Right cardiac atrium (tissue), 5 donors: ENCODE measurements around the gene WAC. TPM values are rescaled to one million over a fixed set of nuclear protein-coding genes. Genes with fewer than 3 reads are reported as not detected.
"Not testable (repeated sequence)": the region's sequence is repeated elsewhere in the genome, so short reads cannot be mapped to it uniquely, and the experiment has no call there.

Source experiments
- ATAC-seq, 2 donors: fragments of 200-7000 bp; cut with Tn5 transposase; one replicate each; pipeline versions ENCODE4 v1.8.0 to v1.9.1; 2020; ENCODE audit warnings: moderate library complexity in 2 of 2, mild to moderate bottlenecking in 1 of 2
- DNase-seq, 3 donors: peaks; one replicate each; pipeline ENCODE4 v3.0.0-alpha.2; 2020
- H3K27ac ChIP-seq: one replicate; pipeline ENCODE4 v1.5.1; 2013; ENCODE audit warnings: mild to moderate bottlenecking, low read length, control low read depth, moderate library complexity
- H3K27me3 ChIP-seq: one replicate; pipeline ENCODE4 v1.6.1; 2013; ENCODE audit not compliant: control insufficient read depth, insufficient read depth
- H3K4me1 ChIP-seq: one replicate; pipeline ENCODE4 v1.6.1; 2013; ENCODE audit warnings: low read length; ENCODE audit not compliant: control insufficient read depth, insufficient read depth
- H3K4me3 ChIP-seq: one replicate; pipeline ENCODE4 v1.5.1; 2013; ENCODE audit warnings: low read length, control low read depth
- H3K9me3 ChIP-seq: one replicate; pipeline ENCODE4 v1.6.1; 2013; ENCODE audit warnings: low read length; ENCODE audit not compliant: control insufficient read depth
- WGBS: extraction: QIAGEN DNeasy Blood & Tissue Kit; methylation state at CpG from one replicate; pipeline ENCODE4 v1.1.7; 2013; 5-methylcytosine and 5-hydroxymethylcytosine counted together
- intact Hi-C, 4 donors: fragments of 100-400 bp; cut with DNase I; formaldehyde crosslinking; loops; one replicate each; pipeline versions ENCODE4 v1.11.0 to v1.14.0; 2022 to 2023
- polyA plus RNA-seq: library from polyadenylated mRNA; stranded (reverse); fragments of 200-250 nt; gene quantifications from one replicate; pipeline ENCODE4 v1.2.3, GENCODE V29; 2013
- total RNA-seq, 4 donors: library from RNA; stranded (reverse); fragmentation: NEBNext Ultra II Directional; extraction: Animal tissue kit (Norgen Biotek cat#: 25700); gene quantifications; one replicate each; pipeline ENCODE4 v1.2.1, GENCODE V29; 2021
- donor health status: healthy with polysubstance abuse.
- donor health status: DM: no; HTN: yes; CAD: no.
- donor health status: DM: no; HTN: no; CAD: no.
- donor health status: DM: no; HTN: yes; CAD: no; lungs with severe emphysema.
- donor health status: DM: yes; HTN: yes; CAD: no.

WAC gene
- total and polyA plus RNA-seq, 5 donors = 30.5 to 110 (median 104) TPM

- intact Hi-C loops, H3K9me3 ChIP-seq, H3K27me3 ChIP-seq, H3K27ac ChIP-seq, DNase-seq, H3K4me3 ChIP-seq, H3K4me1 ChIP-seq, ATAC-seq: not testable (repeated sequence)
- WGBS = 42% methylated on average over 5 of the region's 5 CpGs
Measured at GRCh38 chr10:28500203-28500602, 32.7 kb upstream of the WAC start.

DNA sequence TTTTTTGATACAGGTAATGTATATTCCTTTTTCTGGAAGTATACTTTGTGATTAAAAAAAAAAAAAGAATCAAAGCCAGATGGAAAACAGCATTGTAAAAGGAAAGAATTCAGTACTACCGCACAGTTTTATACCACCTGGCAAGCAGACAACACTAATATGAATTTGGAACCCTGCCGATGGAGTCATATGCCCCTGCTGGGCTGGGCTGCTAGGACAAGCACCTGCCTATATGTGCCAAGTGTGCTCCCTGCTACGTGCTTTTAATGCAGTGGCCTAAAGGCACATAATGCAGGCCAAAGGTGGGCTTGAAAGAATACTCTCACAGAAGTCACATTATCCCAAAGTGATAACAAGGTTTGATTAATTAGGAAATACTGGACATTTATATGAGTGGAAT lies 29.8 kb upstream of the WAC start:
- ATAC-seq (peak in 1 of 2 donors; percentile 51), DNase-seq (no peak)
- 53% methylated on average over 3 of the region's 3 CpGs for WGBS
- no peak overlapping the region for H3K27ac ChIP-seq
- H3K4me1 ChIP-seq = no peaks in the 10 kb centered on the region
- intact Hi-C loops = no loop called here
- no peak overlapping the region for H3K4me3 ChIP-seq
- no peaks in the 10 kb centered on the region for H3K27me3 ChIP-seq
- H3K9me3 ChIP-seq = no peaks in the 10 kb centered on the region

DNA sequence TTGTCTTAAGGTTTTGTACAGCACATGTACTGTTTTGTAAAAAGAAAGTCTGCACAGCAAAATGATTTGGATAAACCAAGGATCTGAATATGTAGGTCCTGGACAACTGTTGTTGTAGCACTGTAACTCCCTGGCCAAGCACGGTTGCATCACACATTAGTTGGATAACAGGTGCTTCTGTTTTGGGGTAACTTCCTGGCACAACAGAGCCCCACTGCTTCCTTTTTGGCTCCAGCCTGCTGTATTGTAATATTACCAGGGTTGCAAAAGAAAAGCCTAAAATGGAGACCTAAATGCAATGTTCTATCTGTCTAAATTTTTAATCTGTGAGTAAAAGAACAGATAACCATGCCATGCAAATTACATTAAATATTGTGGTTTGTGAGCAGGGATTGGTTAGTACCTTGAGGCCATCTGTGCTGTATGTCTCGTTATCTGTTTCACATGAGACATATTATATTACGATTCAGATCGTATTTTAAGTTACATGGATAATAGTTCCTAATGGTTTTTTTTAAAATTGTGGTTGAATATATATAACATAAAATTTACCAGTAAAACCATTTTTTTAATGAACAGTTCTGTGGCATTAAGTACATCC lies 27.5 kb upstream of the WAC start:
- Histone ChIP-seq H3K9me3 (no peaks in the 10 kb centered on the region), H3K4me3 (no peak overlapping the region), H3K27ac (no peak overlapping the region), H3K27me3 (no peaks in the 10 kb centered on the region), H3K4me1 (no peaks in the 10 kb centered on the region)
- no peak for DNase-seq
- intact Hi-C loops = no loop called here
- no peak for ATAC-seq
- 87% methylated on average over 4 of the region's 4 CpGs for WGBS

- no peak for ATAC-seq
Measured at GRCh38 chr10:28508304-28508925, 24.5 kb upstream of the WAC start.

GRCh38 chr10:28509286-28509685 lies 23.6 kb upstream of the WAC start:
- H3K27ac ChIP-seq = no peak overlapping the region
- ATAC-seq (no peak), DNase-seq (no peak)
- H3K4me1 ChIP-seq = no peaks in the 10 kb centered on the region
- H3K27me3 ChIP-seq = no peaks in the 10 kb centered on the region
- no peaks in the 10 kb centered on the region for H3K9me3 ChIP-seq
- no peak overlapping the region for H3K4me3 ChIP-seq
- intact Hi-C loops = no loop called here
- WGBS = 93% methylated on average over 3 of the region's 3 CpGs

More at GRCh38 chr10:28508304-28508925, 24.5 kb upstream of the WAC start:
- WGBS = 83% methylated on average over 7 of the region's 7 CpGs
- Histone ChIP-seq H3K27me3 (no peaks in the 10 kb centered on the region), H3K4me3 (no peak overlapping the region), H3K9me3 (no peaks in the 10 kb centered on the region), H3K4me1 (no peaks in the 10 kb centered on the region), H3K27ac (no peak overlapping the region)
- no peak for DNase-seq
- intact Hi-C loops = no loop called here

GRCh38 chr10:28514648-28515047 lies 18.3 kb upstream of the WAC start:
- no peak for DNase-seq
- no peaks in the 10 kb centered on the region for H3K9me3 ChIP-seq
- 87% methylated on average over 1 of the region's 1 CpG for WGBS
- H3K27ac ChIP-seq = no peak overlapping the region
- H3K27me3 ChIP-seq = no peaks in the 10 kb centered on the region
- H3K4me3 ChIP-seq = no peak overlapping the region
- H3K4me1 ChIP-seq = no peaks in the 10 kb centered on the region
- no peak for ATAC-seq
- intact Hi-C loops = loop anchor here in 1 of 4 donors (10.0 kb wide), 1 partner anchor 70 kb away; no protein-coding TSS in a partner anchor

GRCh38 chr10:28520346-28520745 lies 12.6 kb upstream of the WAC start:
- no peaks in the 10 kb centered on the region for H3K9me3 ChIP-seq
- H3K4me1 ChIP-seq = no peaks in the 10 kb centered on the region
- DNase-seq (no peak), ATAC-seq (no peak)
- H3K27me3 ChIP-seq = no peaks in the 10 kb centered on the region
- no peak overlapping the region for H3K4me3 ChIP-seq
- 94% methylated on average over 3 of the region's 3 CpGs for WGBS
- intact Hi-C loops = no loop called here
- H3K27ac ChIP-seq = no peak overlapping the region

DNA sequence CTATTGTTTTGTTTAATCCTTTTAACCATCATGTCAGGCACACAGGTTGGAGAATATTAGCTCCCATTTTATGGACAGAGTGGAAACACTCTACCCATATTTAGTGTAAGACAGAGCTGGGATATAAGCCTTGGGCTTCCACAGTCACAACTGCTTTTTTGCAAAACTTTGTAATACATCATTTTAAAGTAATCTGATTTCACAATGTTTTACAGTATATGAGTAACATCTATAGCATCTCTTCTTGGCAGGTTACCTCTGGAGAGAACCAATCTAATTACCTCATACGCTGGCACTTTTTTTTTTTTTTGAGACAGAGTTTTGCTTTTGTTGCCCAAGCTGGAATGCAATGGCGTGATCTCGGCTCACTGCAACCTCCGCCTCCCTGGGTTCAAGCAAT lies 12.1 kb upstream of the WAC start:
- H3K4me3 ChIP-seq, ATAC-seq, H3K27me3 ChIP-seq, H3K4me1 ChIP-seq, H3K9me3 ChIP-seq, H3K27ac ChIP-seq, intact Hi-C loops, DNase-seq: not testable (repeated sequence)
- 94% methylated on average over 4 of the region's 4 CpGs for WGBS

- ATAC-seq, H3K27me3 ChIP-seq, H3K4me1 ChIP-seq, H3K27ac ChIP-seq, H3K4me3 ChIP-seq, intact Hi-C loops, H3K9me3 ChIP-seq: not testable (repeated sequence)
- WGBS = 98% methylated on average over 11 of the region's 11 CpGs
- DNase-seq = peak in 1 of 3 donors; percentile 37
Measured at GRCh38 chr10:28521961-28522360, 11.0 kb upstream of the WAC start.

DNA sequence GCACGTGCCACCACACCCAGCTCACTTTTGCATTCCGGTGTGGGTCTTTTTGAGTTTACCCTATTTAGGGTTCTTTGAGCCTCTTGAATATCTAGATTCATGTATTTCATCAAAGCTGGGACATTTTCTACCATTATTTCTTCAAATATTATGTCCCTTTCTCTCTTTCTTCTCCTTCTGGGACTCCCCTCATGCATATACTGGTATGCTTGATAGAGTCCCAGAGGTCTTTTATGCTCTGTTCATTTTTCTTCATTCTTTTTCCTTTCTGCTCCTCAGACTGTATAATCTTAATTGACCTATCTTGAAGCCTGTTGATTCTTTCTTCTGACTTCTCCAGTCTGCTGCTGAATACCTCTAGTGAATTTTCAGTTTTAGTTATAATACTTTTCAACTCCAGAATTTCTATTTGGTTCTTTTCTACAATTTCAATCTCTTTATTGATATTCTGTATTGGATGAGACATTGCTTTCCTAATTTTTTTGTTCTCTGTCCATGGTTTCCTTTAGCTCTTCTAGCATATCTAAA lies 9.1 kb upstream of the WAC start:
- Histone ChIP-seq H3K4me3 (no peak overlapping the region), H3K9me3 (no peaks in the 10 kb centered on the region), H3K27ac (no peak overlapping the region), H3K4me1 (no peaks in the 10 kb centered on the region), H3K27me3 (no peaks in the 10 kb centered on the region)
- 98% methylated on average over 2 of the region's 2 CpGs for WGBS
- intact Hi-C loops = no loop called here
- no peak for DNase-seq
- no peak for ATAC-seq

DNA sequence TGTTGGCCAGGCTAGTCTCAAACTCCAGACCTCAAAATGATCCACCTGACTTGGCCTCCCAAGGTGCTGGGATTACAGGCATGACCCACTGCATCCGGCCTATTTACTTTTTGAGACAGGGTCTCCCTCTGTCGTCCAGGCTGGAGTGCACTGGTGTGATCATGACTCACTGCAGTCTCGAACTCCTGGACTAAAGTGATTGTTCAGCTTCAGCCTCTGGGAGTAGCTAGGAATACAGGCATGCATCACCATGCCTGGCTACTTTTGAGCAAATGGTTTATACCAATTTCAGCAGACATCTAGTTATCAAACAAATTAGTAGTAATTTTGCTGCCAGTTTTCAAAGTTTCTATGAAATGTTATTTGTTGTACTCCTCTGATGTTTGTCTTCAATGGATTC lies 2.2 kb upstream of the WAC start:
- H3K9me3 ChIP-seq = no peaks in the 10 kb centered on the region
- intact Hi-C loops = loop anchor here in 2 of 4 donors (5.0 to 10.0 kb wide), 2 partner anchors 96 to 98 kb away; no protein-coding TSS in a partner anchor
- no peak for DNase-seq

More for the DNA sequence above, 2.2 kb upstream of the WAC start:
- Histone ChIP-seq H3K27ac (no peak overlapping the region), H3K4me3 (no peak overlapping the region), H3K27me3 (no peaks in the 10 kb centered on the region), H3K4me1 (peaks cover 1% of the 10 kb centered on the region)
- no peak for ATAC-seq
- WGBS = 76% methylated on average over 3 of the region's 3 CpGs
